GM13976 (cell line): ENCODE measurements around the gene PHYHIPL.

Experiments
- DNase-seq: peaks from one replicate; pipeline ENCODE4 v3.0.0; 2012; ENCODE audit warnings: low spot score
- in situ Hi-C: fragments of 300-500 bp; cut with MboI; formaldehyde crosslinking; loops from one replicate; pipeline ENCODE4 v1.12.0; 2022; ENCODE audit warnings: low sequenced_read_pairs, mixed read lengths, inconsistent platforms; ENCODE audit not compliant: unreplicated experiment
- TF ChIP-seq, protein P1 (sequence below): IDR thresholded peaks from 2 replicates; pipeline ENCODE4 v1.5.1; 2012; ENCODE audit warnings: borderline replicate concordance, mild to moderate bottlenecking; ENCODE audit not compliant: insufficient read depth; ENCODE audit errors: extremely low read depth, missing control alignments, control extremely low read depth

PHYHIPL gene

DNA sequence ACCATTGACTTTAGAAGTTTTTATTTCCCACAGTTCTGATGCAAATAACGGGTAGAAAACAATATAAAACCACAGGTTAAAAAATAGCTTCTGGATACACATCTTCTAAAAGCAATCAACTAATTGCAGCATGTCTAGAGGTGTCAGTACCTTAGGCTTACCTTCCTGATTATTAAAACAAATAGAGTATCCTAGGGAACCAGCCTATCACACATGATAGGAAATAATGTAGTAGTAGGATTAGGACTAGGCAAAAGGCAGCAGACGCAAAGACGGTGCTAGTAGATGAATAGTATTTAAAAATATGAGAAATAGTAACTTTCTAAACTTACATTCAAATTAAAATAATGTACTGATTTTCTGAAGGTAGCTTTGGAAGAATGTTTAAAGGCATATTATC, 41.7 kb upstream of the PHYHIPL start:
- in situ Hi-C loops = no loop called here
- DNase-seq = no peak
- TF ChIP-seq, protein P1, sequence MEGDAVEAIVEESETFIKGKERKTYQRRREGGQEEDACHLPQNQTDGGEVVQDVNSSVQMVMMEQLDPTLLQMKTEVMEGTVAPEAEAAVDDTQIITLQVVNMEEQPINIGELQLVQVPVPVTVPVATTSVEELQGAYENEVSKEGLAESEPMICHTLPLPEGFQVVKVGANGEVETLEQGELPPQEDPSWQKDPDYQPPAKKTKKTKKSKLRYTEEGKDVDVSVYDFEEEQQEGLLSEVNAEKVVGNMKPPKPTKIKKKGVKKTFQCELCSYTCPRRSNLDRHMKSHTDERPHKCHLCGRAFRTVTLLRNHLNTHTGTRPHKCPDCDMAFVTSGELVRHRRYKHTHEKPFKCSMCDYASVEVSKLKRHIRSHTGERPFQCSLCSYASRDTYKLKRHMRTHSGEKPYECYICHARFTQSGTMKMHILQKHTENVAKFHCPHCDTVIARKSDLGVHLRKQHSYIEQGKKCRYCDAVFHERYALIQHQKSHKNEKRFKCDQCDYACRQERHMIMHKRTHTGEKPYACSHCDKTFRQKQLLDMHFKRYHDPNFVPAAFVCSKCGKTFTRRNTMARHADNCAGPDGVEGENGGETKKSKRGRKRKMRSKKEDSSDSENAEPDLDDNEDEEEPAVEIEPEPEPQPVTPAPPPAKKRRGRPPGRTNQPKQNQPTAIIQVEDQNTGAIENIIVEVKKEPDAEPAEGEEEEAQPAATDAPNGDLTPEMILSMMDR = no peak

DNA sequence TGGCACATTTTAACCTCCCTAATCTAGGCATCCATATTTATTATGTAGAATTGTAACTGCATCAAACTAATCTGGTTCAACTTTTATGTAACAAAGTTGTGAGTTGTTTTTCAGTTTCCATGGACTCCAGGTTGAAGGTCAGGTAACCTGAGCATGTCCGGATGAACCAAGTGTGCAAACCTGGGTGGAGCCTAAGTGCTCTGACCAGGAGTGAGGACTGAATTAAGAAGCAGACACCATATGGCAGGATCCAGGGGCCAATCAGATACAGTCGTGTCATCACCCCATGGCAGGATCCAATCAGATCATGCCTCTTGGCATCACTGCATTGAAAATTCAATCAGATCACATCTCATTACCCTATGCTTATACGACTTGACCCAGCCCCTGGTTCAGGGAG, 41.2 kb upstream of the PHYHIPL start:
- no peak for DNase-seq
- TF ChIP-seq, protein P1 = no peak
- in situ Hi-C loops = no loop called here

DNA sequence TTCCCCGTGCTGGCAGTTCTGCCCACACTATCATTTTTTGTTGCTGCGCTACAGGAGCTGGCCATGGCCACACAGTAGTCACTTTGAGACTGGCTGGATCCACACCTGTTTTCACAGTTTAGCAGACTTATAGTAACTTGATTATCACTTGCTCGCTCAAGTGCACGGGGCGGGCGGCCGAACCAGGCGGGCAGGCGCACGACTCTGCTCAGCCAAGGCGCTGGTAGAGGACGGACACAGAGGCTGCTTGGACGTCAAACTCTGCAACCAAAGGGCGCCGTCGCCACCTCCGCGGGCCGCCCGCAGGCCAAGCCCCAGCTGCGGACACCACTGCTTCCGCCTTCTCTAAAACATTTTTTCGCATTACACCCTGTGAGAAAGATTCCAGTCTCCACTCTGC, 38.4 kb upstream of the PHYHIPL start:
- in situ Hi-C loops = no loop called here
- TF ChIP-seq, protein P1 = no peak
- no peak for DNase-seq

DNA sequence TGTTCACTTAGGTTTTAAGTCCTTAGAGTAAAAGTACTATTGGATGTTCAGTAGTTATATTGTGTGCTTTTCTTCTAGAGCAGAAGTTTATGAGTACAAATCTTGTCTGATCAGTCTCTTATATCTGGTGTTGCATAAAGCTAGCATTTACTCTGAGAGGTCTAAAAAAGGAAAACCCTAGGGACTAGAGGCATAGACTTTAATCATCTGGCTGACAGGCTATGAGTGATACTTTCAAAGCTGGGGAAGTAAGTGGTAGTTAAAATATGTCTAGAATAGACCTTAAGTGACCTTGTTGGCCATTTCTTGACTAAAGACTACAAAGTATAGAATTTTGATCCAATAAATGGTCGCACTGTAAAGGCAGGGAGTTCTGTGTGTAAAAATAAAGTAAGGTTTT, 32.9 kb upstream of the PHYHIPL start:
- TF ChIP-seq, protein P1 = no peak
- DNase-seq = no peak
- in situ Hi-C loops = no loop called here

DNA sequence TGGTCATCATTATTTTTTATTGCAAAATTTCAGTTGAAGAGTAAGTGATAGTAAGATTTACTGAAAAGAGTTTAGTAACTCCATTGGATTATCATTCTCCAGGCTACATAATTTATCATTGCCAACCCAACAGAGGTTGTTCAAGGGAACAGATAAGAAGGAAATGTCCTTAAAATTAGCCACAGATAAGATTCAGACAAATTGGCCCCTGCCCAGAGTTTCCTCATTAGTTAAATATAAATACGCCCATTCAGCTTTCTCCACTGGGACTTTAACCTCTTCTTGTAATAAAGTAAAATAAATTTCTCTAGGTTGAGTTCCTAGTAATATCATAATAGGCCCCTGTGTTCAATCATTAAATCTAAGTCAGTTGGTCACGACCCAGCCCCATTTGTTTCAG, 27.7 kb upstream of the PHYHIPL start:
- in situ Hi-C loops = no loop called here
- DNase-seq = no peak
- TF ChIP-seq, protein P1 = no peak

DNA sequence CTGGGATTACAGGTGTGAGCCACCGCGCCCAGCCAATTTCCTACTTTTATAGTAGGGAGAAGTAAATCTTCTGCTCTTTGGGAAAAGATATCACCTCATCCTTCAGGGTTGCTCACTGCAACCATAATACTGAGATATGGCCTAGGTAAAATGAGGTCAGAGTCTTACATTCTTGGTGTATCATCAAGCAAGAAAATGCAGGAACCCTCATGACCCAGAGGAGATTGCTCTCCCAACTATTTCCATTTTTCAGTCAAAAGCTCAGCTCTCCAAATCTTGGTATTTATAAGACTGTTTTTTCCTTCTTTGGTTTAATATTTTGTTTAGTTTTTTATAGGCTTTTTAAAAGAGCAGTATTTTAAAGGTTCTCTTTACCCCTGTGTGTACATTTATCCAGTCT, 20.9 kb upstream of the PHYHIPL start:
- in situ Hi-C loops = no loop called here
- TF ChIP-seq, protein P1 = no peak
- DNase-seq = no peak

DNA sequence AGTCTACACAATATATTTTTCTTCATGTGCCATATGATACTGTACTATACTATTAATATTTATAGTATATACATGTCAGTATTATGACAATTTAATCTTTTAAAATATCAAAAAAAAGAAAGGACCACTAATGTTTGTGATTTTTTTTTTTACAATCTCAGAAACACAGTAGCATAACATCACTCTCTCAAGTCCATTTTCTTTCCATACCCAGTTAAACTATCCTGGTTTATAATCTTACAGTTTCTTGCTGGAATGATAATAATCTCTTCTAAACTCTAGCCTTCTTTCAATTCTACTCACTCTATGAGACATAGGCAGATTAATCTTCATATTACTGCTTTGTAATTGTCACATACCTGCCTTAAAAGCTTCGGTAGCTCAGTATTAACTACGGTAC, 8.9 kb upstream of the PHYHIPL start:
- TF ChIP-seq, protein P1 = no peak
- no peak for DNase-seq
- in situ Hi-C loops = no loop called here
